SH-SY5Y (cell line): ENCODE data around the gene IRX3.

ENCODE experiments used
- GATA2 ChIP-seq: IDR thresholded peaks from 2 replicates; pipeline ENCODE4 v1.6.1; 2011; ENCODE audit warnings: mild to moderate bottlenecking, low read depth, low read length
- GATA3 ChIP-seq: IDR thresholded peaks from 2 replicates; pipeline ENCODE4 v1.6.1; 2011; ENCODE audit warnings: low read depth, mild to moderate bottlenecking, low read length, moderate library complexity

DNA sequence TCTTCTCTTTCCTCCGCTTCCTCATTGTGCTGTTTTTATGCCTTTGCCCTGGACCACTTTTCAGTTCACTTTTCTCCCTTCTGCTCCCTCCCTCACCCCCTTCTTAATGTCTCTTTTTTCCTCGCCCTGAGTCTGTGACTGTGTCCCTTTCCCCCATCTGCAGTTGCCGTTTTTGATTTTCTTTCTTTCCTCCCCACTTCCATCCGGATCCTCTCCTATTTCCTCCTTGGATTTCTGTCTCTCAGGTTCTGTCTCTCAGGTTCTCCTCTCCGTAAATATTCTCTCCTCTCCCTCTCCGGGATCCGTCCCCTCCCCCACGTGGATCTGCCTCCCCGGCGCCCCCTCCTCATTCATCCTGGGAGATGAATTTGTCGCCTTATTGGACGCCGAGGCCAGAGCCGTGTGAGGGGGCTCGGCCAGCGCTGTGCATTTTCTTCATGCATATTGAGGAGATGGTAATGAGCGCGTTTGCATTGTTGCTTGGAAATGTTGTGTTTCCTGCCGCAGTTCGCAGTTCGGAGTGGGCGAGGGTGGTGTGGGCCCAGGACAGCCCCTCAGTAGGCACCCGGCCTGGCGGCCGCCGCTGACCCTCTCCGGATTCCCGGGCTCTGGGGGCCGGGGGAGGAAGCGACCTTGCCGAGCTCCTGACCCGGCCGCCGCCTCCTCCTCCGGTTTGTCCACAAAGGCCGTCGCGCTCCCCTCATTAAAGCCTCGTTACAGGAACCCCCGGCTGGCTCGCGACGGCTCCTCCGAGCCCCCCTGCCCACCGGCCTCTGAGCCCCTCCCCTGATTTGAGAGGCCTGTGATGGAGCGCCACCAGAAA is 4.5 kb upstream of the IRX3 start:
- TF ChIP-seq GATA3 (no peak), GATA2 (no peak)
